OCI-LY3 (cell line): ENCODE results near the gene EFHD1.

Source experiments
- CTCF ChIP-seq: fragments of 200-600, 300-600 bp; sonication (generic); IDR thresholded peaks from 2 replicates; pipeline ENCODE4 v1.5.1; 2014; ENCODE audit warnings: antibody characterized with exemption, low read length, low read depth
- EZH2phosphoT487 ChIP-seq: fragments of 200-600 bp; shearing (Covaris generic); IDR thresholded peaks from 2 replicates; pipeline ENCODE4 v1.6.1; 2018; ENCODE audit warnings: antibody characterized with exemption, mixed run types, low read depth

- TF ChIP-seq CTCF (no peak), EZH2phosphoT487 (no peak)
Observed at GRCh38 chr2:232633413-232634205, at the start of gene EFHD1.
